NOMO-1 treated with dmso at 0.1 percent for 144 hours (cell line): ENCODE results near the gene CALD1.

Experiments used
- DNase-seq: peaks from one replicate; lab custom pipeline; 2025; ENCODE audit not compliant: unreplicated experiment; lab: John Stamatoyannopoulos, UW

CALD1 gene

GRCh38 chr7:134787064-134787463 lies 7.6 kb downstream of the CALD1 start:
- DNase-seq, result no peak

- DNase-seq, result no peak
These were observed 8.3 kb downstream of the CALD1 start for GRCh38 chr7:134787720-134788119.

GRCh38 chr7:134788191-134788590 lies 8.8 kb downstream of the CALD1 start:
- no peak for DNase-seq

GRCh38 chr7:134789967-134790685 lies 10.7 kb downstream of the CALD1 start:
- DNase-seq, result no peak

GRCh38 chr7:134792968-134793367 lies 13.5 kb downstream of the CALD1 start:
- no peak for DNase-seq

- no peak for DNase-seq
These were observed 15.8 kb downstream of the CALD1 start for GRCh38 chr7:134795231-134795630.

GRCh38 chr7:134798155-134798554 lies 18.7 kb downstream of the CALD1 start:
- DNase-seq, result no peak

- no peak for DNase-seq
These were observed 19.9 kb downstream of the CALD1 start for GRCh38 chr7:134799377-134799776.

GRCh38 chr7:134802762-134803161 lies 23.3 kb downstream of the CALD1 start:
- no peak for DNase-seq

GRCh38 chr7:134804351-134804750 lies 24.9 kb downstream of the CALD1 start:
- DNase-seq, result no peak

GRCh38 chr7:134804854-134805253 lies 25.4 kb downstream of the CALD1 start:
- DNase-seq, result no peak

GRCh38 chr7:134806197-134806596 lies 26.8 kb downstream of the CALD1 start:
- DNase-seq, result no peak

- no peak for DNase-seq
These were observed 30.2 kb downstream of the CALD1 start for GRCh38 chr7:134809616-134810015.

GRCh38 chr7:134811765-134812164 lies 32.3 kb downstream of the CALD1 start:
- DNase-seq, result no peak

GRCh38 chr7:134813663-134814396 lies 34.4 kb downstream of the CALD1 start:
- DNase-seq, result no peak

- DNase-seq, result no peak
These were observed 35.4 kb downstream of the CALD1 start for GRCh38 chr7:134814730-134815364.

- DNase-seq, result no peak
These were observed 39.3 kb downstream of the CALD1 start for GRCh38 chr7:134818613-134819345.

- DNase-seq, result no peak
These were observed 40.0 kb downstream of the CALD1 start for GRCh38 chr7:134819401-134819800.

GRCh38 chr7:134820295-134820694 lies 40.9 kb downstream of the CALD1 start:
- no peak for DNase-seq

GRCh38 chr7:134820778-134821177 lies 41.3 kb downstream of the CALD1 start:
- no peak for DNase-seq

GRCh38 chr7:134823400-134823799 lies 44.0 kb downstream of the CALD1 start:
- no peak for DNase-seq
